HG03045 (cell line): ENCODE results near the gene SLC22A12.
"Not testable (repeated sequence)": the region's sequence is repeated elsewhere in the genome, so short reads cannot be mapped to it uniquely, and the experiment has no call there.

Experiments
- ATAC-seq: cut with Tn5 transposase; IDR thresholded peaks from one replicate; pipeline ENCODE4 v1.9.1; 2021; ENCODE audit warnings: mild to moderate bottlenecking, moderate library complexity; ENCODE audit not compliant: unreplicated experiment

SLC22A12 gene

DNA sequence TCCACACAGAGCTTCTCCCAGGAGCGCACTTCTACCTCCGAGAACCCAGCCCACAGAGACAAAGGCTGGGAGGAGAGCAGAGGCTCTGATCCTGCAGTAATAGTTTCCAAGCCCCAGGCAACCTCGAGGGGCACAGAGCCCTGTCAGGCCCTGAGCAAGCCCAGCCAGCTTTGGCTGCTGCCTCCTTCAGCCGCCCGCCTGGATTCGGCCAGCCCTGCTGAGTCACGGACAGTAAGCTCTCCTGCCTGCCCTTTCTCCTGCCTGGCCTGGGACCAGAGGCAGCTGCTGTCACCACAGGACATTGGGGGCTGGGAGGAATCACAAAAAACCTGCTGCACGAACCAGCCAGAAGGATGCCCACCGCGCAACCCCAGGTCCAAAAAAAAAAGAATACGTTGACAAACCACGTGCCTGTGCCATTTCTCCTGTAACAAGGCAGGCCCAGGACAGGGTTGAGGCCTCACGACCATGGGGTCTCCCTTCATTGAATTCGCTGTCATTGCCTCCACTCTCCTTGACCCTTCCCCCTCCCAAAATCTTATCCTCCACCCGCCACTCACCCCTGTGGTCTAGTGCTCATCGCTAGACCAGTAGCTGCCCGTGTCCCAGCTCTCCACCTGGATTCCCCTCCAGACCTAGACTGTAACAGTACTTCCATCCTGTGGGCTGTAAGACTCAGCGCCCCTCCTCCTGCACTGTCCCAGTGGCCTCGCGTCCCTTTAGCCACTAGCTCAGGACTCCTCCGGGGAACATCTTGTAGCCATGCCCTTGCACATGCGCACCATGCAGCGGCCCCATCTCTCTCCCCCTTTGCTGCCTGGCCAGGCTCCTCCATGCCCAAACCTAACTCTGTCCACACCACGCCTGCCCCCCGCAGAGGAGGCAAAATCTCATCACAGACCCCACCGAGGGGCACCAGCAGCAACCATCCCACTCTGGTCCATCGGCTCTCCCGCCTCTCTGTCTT is 7.4 kb upstream of the SLC22A12 start:
- ATAC-seq, result no peak

DNA sequence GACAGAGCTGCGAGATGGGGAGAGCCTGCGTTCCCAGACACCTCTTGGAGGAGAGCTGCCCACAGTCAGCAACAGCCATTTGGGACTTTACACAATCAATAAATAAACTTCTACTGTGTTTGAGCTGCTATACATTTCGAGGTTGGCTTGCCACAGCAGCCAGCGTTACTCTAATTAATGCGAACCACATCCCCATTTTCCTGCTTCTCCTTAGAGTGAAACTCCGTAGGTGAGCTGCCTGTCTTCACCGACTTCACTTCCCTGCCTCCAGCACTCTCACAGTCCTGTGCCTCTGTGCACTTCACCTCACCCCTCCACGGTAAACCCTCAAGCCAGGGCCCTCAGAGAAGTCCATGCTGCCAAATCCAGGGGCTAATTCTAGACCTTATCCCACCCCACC is 5.9 kb upstream of the SLC22A12 start:
- ATAC-seq, result no peak

DNA sequence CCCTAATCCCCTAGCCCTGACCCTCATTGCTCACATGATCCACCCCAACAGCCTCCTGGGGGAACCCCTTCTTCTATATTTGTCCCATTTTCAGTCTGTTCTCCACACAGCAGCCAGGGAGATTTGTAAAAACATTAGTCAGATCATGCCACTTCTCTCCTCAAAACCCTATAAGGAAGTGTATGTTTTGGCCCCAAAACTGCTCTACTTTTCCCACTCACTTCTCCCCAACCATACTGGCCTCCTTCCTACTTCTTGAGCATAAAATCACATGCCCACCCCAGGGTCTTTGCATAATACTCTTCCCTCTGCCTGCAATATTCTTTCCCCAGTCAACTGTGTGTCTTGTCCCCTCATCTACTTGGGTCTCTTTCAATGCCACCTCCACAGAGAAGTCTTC is 4.7 kb upstream of the SLC22A12 start:
- no peak for ATAC-seq

DNA sequence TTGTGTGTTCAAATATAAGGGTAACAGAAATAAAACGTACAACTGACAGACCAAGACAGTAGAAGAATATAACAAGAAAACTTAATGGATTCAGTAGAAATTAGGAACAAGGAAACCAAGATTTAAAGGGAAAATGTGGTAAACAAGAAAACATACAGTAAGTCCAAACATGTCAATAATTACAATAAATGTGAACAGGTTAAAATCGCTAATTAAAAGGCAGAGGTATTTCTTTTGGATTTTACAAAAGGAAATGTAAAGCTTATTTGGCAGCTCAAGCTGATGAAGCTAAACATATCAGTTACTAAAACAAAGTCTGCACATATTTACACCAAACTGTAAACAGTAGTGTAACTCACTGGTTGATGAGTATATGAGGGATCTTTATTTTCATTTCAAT is 2.3 kb upstream of the SLC22A12 start:
- ATAC-seq, result no peak

DNA sequence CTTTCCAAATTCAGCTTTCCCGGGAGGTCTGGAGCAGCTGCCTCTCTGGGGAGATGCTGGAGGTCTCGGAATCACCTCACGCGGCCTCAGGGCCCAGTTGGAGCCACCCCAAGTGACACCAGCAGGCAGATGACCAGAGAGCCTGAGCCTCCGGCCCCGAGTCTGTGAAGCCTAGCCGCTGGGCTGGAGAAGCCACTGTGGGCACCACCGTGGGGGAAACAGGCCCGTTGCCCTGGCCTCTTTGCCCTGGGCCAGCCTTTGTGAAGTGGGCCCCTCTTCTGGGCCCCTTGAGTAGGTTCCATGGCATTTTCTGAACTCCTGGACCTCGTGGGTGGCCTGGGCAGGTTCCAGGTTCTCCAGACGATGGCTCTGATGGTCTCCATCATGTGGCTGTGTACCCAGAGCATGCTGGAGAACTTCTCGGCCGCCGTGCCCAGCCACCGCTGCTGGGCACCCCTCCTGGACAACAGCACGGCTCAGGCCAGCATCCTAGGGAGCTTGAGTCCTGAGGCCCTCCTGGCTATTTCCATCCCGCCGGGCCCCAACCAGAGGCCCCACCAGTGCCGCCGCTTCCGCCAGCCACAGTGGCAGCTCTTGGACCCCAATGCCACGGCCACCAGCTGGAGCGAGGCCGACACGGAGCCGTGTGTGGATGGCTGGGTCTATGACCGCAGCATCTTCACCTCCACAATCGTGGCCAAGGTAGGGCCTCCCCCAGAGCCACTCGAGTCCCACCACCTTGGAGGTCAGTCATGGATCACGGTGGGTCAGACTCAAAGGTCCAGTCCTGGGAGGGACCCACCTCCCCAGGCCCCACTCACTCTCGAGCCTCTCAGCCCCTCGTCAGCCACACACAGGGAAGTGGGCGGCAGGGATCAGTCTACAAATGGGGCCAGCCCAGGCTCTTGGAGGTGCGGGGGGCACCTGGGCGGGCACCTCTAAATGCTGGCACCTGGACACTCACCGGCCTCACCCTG is 525 bp downstream of the SLC22A12 start:
- no peak for ATAC-seq

DNA sequence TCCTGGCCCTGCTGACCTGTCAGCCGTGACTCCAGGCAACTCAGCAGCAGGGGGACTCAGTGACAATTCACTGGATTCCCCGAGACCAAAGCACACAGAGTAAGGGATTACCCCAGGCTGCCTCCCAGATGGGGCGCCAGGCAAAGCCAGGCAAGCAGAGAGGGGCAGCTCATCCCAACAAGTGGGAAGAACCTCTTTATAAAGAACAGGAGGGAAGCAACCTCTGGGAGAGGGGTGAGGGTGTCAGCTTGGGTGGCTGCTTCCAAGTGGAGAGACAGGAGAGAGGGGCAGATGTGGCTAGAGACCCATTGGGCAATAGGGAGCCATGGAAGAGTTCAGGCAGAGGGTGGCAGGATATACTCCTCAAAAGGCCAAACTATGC is 1.2 kb downstream of the SLC22A12 start:
- ATAC-seq, result no peak

DNA sequence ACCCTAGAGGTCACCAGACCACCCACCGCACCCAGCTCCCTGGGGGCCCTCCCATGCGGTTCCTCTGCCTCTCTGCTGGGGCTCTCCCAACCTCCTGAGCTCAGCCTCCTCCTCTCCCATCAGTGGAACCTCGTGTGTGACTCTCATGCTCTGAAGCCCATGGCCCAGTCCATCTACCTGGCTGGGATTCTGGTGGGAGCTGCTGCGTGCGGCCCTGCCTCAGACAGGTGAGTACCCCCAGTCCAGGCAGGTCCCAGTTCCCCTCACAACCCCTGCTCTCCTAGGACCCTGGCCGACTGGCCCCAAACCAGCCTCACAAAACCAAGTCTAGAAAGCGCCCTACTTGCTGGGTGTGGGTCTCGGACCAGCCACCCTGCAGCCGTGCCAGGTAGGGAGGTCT is 1.6 kb downstream of the SLC22A12 start:
- no peak for ATAC-seq

DNA sequence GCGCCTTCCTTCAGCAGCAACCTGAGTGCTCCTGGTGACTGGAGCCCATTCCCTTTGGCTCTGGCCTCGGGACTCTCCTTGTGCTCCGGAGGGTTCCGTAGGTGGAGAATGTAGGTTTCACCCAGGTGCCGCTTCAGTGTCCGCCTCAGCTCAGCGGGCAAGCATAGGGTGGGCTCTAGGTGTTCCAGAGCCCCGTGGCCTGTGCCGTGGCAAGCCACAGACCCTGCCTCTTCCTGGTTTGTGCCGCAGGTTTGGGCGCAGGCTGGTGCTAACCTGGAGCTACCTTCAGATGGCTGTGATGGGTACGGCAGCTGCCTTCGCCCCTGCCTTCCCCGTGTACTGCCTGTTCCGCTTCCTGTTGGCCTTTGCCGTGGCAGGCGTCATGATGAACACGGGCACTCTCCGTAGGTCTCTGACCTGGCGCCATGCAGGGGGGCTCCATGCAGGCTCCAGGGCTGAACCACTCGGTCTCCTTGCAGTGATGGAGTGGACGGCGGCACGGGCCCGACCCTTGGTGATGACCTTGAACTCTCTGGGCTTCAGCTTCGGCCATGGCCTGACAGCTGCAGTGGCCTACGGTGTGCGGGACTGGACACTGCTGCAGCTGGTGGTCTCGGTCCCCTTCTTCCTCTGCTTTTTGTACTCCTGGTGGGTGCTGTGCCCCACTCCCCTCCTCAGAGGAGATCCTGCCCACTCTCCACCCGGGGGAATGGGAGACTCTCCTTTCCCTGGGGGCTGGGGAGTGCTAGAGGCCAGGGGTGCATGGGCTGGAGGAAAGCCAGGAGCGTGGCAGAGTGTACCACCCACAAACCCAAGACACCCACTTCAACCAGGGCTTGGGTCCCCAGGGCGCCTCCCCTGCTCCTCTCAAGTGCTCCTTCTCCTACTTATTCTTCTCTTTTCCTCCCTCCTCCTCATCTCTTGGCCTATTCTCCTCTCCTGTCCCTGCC is 2.4 kb downstream of the SLC22A12 start:
- ATAC-seq, result no peak

DNA sequence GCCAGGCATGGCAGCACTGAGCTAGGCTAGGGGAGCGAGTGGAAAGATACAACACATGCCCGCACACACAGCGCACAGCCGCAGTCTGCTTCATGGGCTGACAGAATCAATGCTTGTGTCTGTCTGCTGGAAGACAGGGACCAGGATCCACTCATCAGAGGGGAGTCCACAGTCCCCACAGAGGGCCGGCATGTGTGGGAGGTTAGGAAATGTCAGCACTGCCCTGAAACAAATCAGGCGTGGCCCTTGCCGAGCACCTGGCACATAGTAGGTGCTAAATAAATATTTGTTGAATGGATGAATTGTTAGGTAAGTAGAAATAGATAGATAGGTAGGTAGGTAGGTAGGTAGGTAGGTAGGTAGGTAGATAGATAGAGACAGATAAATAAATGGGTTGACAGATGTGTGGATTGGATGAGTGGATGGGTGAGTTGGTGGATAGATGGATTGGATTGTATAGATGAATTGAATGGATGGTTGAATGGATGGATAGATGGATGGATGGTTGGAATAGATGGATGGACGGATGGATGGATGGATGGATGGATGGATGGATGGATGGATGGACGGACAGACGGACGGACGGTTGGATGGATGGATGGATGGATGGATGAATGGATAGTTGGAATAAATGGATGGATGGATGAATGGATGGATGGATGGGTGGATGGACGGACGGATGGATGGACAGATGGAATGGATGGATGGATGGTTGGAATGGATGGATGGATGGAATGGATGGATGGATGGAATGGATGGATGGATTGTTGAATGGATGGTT is 3.3 kb downstream of the SLC22A12 start:
- ATAC-seq, result no peak

DNA sequence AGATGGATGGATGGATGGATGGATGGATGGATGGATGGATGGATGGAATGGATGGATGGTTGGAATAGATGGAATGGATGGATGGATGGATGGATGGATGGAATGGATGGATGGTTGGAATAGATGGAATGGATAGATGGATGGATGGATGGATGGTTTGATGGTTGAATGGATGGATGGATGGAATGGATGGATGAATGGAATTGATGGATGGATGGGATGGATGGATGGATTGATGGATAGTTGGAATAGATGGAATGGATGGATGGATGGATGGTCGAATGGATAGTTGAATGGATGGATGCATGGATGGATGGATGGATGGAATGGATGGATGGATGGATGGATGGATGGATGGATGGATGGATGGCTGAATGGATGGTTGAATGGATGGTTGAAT is 4.9 kb downstream of the SLC22A12 start:
- ATAC-seq, result not testable (repeated sequence)

DNA sequence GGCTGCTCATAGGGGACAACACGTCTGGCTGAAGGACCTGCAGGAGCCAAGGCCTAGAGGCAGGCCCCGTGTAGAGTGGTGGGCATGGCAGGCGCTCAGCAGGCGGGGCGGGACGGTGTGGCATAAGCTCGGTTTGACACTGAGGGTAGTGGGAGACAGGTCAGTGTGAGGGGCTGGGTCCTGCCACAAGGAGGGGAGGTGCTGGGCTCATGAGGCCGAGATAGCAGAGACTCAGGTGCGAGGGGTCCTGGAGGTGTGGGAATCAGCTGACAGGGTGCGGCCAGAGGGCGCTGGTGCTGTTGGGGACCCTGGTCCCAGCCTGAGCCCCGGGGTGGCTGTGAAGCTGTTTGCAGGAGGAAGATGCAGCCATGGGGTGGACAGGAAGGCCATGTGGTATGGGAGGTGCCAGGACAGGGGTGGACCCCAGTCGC is 6.7 kb downstream of the SLC22A12 start:
- no peak for ATAC-seq

DNA sequence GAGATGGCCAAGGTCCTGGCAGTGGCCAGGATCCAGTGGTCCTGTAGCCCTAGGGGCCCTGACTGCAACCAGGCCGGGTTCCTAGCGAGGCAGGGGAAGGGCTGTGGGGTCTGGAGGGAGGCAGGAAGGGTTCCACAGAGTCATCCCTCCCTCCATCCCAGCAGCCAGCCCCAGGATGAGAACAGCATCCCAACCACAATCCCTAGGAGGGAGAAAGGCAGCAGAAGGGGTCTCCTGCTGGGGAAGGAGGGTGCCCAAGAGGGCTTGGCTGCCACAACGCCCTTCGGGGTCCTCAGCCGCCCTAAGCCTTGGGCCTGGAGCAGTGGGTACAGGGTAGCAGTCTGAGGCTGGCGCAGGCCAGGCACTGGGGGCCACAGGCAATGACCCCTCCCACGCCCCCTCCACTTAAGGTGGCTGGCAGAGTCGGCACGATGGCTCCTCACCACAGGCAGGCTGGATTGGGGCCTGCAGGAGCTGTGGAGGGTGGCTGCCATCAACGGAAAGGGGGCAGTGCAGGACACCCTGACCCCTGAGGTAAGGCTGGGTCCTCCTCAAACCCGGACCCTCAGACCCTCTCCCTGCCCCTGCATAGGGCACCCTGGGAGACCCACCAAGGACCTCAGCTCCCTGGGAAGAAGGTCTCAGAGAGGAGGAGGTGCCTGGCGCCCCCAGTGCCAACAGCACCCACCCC is 7.2 kb downstream of the SLC22A12 start:
- ATAC-seq, result no peak

DNA sequence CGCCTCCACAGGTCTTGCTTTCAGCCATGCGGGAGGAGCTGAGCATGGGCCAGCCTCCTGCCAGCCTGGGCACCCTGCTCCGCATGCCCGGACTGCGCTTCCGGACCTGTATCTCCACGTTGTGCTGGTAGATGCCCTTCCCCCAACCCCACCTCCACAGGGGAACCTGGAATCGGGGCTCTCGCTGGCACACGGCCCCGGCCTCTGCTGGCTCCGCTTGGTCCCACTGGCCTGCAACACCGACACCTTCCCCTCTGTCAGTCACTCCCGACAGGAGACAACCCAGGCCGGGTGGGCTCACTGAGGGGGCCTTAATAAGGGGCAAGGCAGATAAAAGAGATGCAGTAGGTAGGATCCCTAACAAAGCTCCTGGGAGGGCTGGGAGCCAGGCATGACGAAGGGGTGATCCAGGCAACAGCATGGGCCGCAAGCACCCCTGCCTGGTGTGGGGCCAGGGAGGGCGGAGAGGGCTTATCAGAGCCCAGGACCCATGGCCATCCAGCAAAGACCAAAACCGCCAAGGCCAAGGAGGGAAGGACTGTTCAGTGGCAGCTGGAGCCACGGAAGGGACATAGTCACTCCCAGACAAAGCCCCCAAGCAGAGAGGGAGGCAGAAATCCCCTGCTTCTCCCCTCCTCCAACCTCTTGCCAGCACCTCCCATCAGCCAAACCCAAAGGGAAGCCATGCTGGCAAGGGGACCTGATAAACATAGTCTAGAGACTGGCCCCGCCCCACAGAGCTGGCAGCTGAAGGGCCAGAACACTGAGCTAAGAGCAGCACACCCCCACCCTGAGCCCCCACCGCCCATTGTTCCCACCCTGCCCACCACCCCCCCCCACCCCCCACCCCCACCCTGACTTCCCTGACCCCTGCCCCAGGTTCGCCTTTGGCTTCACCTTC is 8.0 kb downstream of the SLC22A12 start:
- no peak for ATAC-seq

DNA sequence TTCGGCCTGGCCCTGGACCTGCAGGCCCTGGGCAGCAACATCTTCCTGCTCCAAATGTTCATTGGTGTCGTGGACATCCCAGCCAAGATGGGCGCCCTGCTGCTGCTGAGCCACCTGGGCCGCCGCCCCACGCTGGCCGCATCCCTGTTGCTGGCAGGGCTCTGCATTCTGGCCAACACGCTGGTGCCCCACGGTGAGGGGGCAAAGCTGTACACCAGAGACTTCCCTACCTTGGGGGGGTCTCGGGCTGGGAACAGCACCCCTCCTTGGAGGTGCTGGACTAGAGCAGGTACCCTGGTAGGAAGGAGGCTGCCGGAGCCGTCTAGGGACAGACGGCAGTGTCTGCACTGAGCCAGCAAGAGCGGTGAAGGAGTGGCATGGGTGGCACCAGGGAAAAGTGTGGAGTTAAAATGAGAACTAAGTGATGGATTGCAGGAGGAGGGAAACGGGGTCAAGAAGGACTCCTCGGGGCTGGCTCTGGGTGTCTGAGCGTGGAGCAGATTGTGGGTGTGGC is 8.7 kb downstream of the SLC22A12 start:
- no peak for ATAC-seq

DNA sequence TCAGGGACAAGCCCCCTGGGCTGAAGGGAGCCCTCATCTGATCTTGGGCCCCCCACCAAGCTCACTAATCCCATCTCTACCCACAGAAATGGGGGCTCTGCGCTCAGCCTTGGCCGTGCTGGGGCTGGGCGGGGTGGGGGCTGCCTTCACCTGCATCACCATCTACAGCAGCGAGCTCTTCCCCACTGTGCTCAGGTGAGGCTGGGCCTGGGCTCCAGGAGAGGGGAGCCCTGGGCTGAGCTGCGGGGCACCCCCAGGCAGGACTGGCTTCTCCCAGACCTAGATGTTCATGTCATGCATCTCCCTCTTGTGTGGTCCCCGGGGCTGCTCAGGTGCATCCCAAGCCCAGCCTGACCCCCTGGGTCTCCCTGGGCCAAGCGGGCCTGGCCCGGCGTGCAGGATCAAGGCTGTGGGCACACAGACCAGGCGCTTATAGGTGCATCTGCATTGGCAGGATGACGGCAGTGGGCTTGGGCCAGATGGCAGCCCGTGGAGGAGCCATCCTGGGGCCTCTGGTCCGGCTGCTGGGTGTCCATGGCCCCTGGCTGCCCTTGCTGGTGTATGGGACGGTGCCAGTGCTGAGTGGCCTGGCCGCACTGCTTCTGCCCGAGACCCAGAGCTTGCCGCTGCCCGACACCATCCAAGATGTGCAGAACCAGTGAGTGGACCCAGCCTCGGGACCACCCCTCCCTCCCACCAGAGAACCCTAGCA is 9.4 kb downstream of the SLC22A12 start:
- ATAC-seq, result no peak

DNA sequence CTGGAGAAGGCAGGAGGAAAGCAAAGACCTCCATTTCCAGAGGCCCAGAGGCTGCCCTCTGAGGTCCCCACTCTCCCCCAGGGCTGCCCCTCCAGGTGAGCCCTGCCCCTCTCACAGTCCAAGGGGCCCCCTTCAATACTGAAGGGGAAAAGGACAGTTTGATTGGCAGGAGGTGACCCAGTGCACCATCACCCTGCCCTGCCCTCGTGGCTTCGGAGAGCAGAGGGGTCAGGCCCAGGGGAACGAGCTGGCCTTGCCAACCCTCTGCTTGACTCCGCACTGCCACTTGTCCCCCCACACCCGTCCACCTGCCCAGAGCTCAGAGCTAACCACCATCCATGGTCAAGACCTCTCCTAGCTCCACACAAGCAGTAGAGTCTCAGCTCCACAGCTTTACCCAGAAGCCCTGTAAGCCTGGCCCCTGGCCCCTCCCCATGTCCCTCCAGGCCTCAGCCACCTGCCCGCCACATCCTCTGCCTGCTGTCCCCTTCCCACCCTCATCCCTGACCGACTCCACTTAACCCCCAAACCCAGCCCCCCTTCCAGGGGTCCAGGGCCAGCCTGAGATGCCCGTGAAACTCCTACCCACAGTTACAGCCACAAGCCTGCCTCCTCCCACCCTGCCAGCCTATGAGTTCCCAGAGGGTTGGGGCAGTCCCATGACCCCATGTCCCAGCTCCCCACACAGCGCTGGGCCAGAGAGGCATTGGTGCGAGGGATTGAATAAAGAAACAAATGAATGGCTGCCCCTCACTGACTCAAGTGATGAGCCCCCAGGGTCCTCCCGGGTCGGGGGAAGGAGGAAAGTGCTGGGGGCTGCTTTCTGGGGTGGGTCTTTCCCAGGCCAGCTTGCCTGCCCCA is 10.8 kb downstream of the SLC22A12 start:
- ATAC-seq, result no peak
